H1 (cell line): Measurements from ENCODE around the gene SERPINB1. TPM values are rescaled to one million over a fixed set of nuclear protein-coding genes. Genes with fewer than 3 reads are reported as not detected.

Experiments used
- CTCF ChIA-PET: fragments of 300-600 bp; sonication (Branson Sonifier 250); formaldehyde crosslinking; loops from one replicate; lab custom pipeline; 2021; ENCODE audit not compliant: partially characterized antibody; lab: Charles Lee
- POLR2A ChIA-PET: fragments of 300-600 bp; sonication (Branson Sonifier 250); formaldehyde crosslinking; loops from one replicate; lab custom pipeline; 2021; ENCODE audit warnings: inconsistent platforms; ENCODE audit not compliant: partially characterized antibody; lab: Charles Lee
- DNase-seq, 2 experiments: peaks; one replicate each; pipeline versions ENCODE4 v3.0.0 to v3.0.0-alpha.2; 2010 to 2022; ENCODE audit warnings: low spot score in 2 of 2, low read depth in 1 of 2, mixed read lengths in 1 of 2
- FAIRE-seq: peaks from 2 replicates; lab custom pipeline; 2011; peaks lifted over from hg19 to GRCh38; lab: Jason Lieb, UNC
- H2AFZ ChIP-seq: 2 replicates; pipeline ENCODE4 v1.8.1; 2012; ENCODE audit warnings: low read length, inconsistent platforms
- H2AK5ac ChIP-seq: 2 replicates; pipeline ENCODE4 v1.6.1; 2013; ENCODE audit warnings: low read depth, low read length
- H2BK120ac ChIP-seq: replicated peaks from 2 replicates; pipeline ENCODE3; 2013; ENCODE audit warnings: low read depth, low read length, inconsistent platforms
- H2BK12ac ChIP-seq: 2 replicates; pipeline ENCODE4 v1.6.1; 2013; ENCODE audit warnings: low read depth, low read length
- H2BK15ac ChIP-seq: 2 replicates; pipeline ENCODE4 v1.6.1; 2013; ENCODE audit warnings: low read length
- H2BK20ac ChIP-seq: 2 replicates; pipeline ENCODE4 v1.6.1; 2013; ENCODE audit warnings: low read length
- H2BK5ac ChIP-seq: 2 replicates; pipeline ENCODE4 v1.6.1; 2013; ENCODE audit warnings: low read depth, low read length
- H3K14ac ChIP-seq: 2 replicates; pipeline ENCODE4 v1.6.1; 2013; ENCODE audit warnings: inconsistent platforms; ENCODE audit not compliant: insufficient read length
- H3K18ac ChIP-seq: 2 replicates; pipeline ENCODE4 v1.6.1; 2013; ENCODE audit warnings: low read length; ENCODE audit errors: extremely low read depth
- H3K23ac ChIP-seq: 2 replicates; pipeline ENCODE4 v1.6.1; 2013; ENCODE audit warnings: inconsistent platforms; ENCODE audit not compliant: insufficient read length
- H3K23me2 ChIP-seq: 2 replicates; pipeline ENCODE4 v1.6.1; 2013; ENCODE audit warnings: low read depth, low read length
- H3K27ac ChIP-seq: 2 replicates; pipeline ENCODE4 v1.6.1; 2011; ENCODE audit warnings: low read depth, low read length, inconsistent platforms
- H3K27me3 ChIP-seq, 4 experiments: replicated peaks in 1 of 4; 1 replicate in 1 of 4; 2 replicates in 3 of 4; pipeline versions ENCODE4 v1.6.1 to v1.8.1; 2011 to 2013; ENCODE audit warnings: low read length in 3 of 4, mild to moderate bottlenecking in 3 of 4, inconsistent platforms in 2 of 4, mixed read lengths in 2 of 4, moderate library complexity in 1 of 4; ENCODE audit not compliant: control insufficient read depth in 3 of 4, insufficient read depth in 3 of 4; ENCODE audit errors: extremely low read depth in 1 of 4
- H3K36me3 ChIP-seq, 4 experiments: 2 replicates each; pipeline versions ENCODE4 v1.6.1 to v1.8.1; 2011 to 2013; ENCODE audit warnings: mild to moderate bottlenecking in 4 of 4, low read length in 3 of 4, moderate library complexity in 2 of 4, control low read depth in 1 of 4, inconsistent platforms in 1 of 4; ENCODE audit not compliant: insufficient read depth in 4 of 4, control insufficient read depth in 2 of 4
- H3K4ac ChIP-seq: replicated peaks from 2 replicates; pipeline ENCODE3; 2013; ENCODE audit warnings: low read length, low read depth, mixed read lengths, inconsistent platforms; ENCODE audit not compliant: insufficient read length
- H3K4me1 ChIP-seq, 4 experiments: replicated peaks in 1 of 4; 1 replicate in 1 of 4; 2 replicates in 3 of 4; pipeline versions ENCODE4 v1.6.1 to v1.8.1; 2011 to 2013; ENCODE audit warnings: low read length in 3 of 4, inconsistent platforms in 2 of 4, mixed read lengths in 1 of 4; ENCODE audit not compliant: insufficient read depth in 4 of 4, control insufficient read depth in 3 of 4
- H3K4me2 ChIP-seq, 2 experiments: 2 replicates each; pipeline versions ENCODE4 v1.6.1 to v1.8.1; 2011 to 2013; ENCODE audit warnings: low read depth in 2 of 2, low read length in 2 of 2, control low read depth in 1 of 2, inconsistent platforms in 1 of 2, mild to moderate bottlenecking in 1 of 2; ENCODE audit not compliant: insufficient read depth in 1 of 2
- H3K4me3 ChIP-seq, 4 experiments: fragments of 200-600, 300-600 bp in 1 of 4; sonication (generic), shearing (Covaris generic), sonication (Bioruptor Twin) in 1 of 4; 2 replicates each; pipeline versions ENCODE4 v1.5.1 to v1.8.1; 2011 to 2016; ENCODE audit warnings: low read length in 4 of 4, low read depth in 3 of 4, control low read depth in 2 of 4, inconsistent platforms in 2 of 4, mild to moderate bottlenecking in 2 of 4, mixed read lengths in 1 of 4, moderate library complexity in 1 of 4; ENCODE audit not compliant: insufficient read depth in 2 of 4; ENCODE audit errors: extremely low read depth in 1 of 4
- H3K56ac ChIP-seq: replicated peaks from 2 replicates; pipeline ENCODE3; 2013; ENCODE audit warnings: low read depth, mild to moderate bottlenecking, mixed read lengths, low read length, inconsistent platforms; ENCODE audit not compliant: insufficient read length
- H3K79me1 ChIP-seq: 2 replicates; pipeline ENCODE4 v1.6.1; 2013; ENCODE audit warnings: low read depth, low read length, control low read depth
- H3K79me2 ChIP-seq, 2 experiments: 2 replicates each; pipeline versions ENCODE4 v1.6.1 to v1.8.1; 2012 to 2013; ENCODE audit warnings: low read length in 2 of 2, mild to moderate bottlenecking in 2 of 2, inconsistent platforms in 1 of 2; ENCODE audit not compliant: insufficient read depth in 2 of 2, control insufficient read depth in 1 of 2
- H3K9ac ChIP-seq, 4 experiments: replicated peaks in 1 of 4; 1 replicate in 1 of 4; 2 replicates in 3 of 4; pipeline versions ENCODE4 v1.6.1 to v1.8.1; 2011 to 2013; ENCODE audit warnings: low read depth in 3 of 4, low read length in 3 of 4, control low read depth in 2 of 4, mild to moderate bottlenecking in 2 of 4, moderate library complexity in 2 of 4, inconsistent platforms in 1 of 4; ENCODE audit errors: extremely low read depth in 1 of 4
- H3K9me3 ChIP-seq, 2 experiments: 2 replicates each; pipeline versions ENCODE4 v1.6.1 to v1.8.1; 2012 to 2013; ENCODE audit warnings: mild to moderate bottlenecking in 2 of 2, moderate library complexity in 2 of 2, control low read depth in 1 of 2, inconsistent platforms in 1 of 2, low read depth in 1 of 2, low read length in 1 of 2, mixed read lengths in 1 of 2; ENCODE audit not compliant: insufficient read depth in 2 of 2
- H4K20me1 ChIP-seq, 2 experiments: replicated peaks in 1 of 2; 2 replicates each; pipeline versions ENCODE3 to v1.8.1; 2011 to 2013; ENCODE audit warnings: inconsistent platforms in 2 of 2, low read length in 2 of 2, mild to moderate bottlenecking in 1 of 2; ENCODE audit not compliant: insufficient read depth in 2 of 2, control insufficient read depth in 1 of 2
- H4K5ac ChIP-seq: 2 replicates; pipeline ENCODE4 v1.6.1; 2013; ENCODE audit warnings: low read length, low read depth, mixed read lengths, inconsistent platforms; ENCODE audit not compliant: insufficient read length
- H4K8ac ChIP-seq: 2 replicates; pipeline ENCODE4 v1.8.0; 2013; ENCODE audit warnings: mild to moderate bottlenecking, moderate library complexity, low read length, inconsistent platforms; ENCODE audit not compliant: insufficient read depth; ENCODE audit errors: extremely low read depth
- H4K91ac ChIP-seq: replicated peaks from 2 replicates; pipeline ENCODE3; 2013; ENCODE audit warnings: low read length, mixed read lengths, inconsistent platforms; ENCODE audit not compliant: insufficient read length
- BCL11A ChIP-seq, 2 experiments: IDR thresholded peaks; one replicate each; pipeline ENCODE4 v1.6.1; 2011; ENCODE audit warnings: low read depth in 2 of 2, low read length in 2 of 2, mild to moderate bottlenecking in 2 of 2
- CTBP2 ChIP-seq: IDR thresholded peaks from 2 replicates; pipeline ENCODE4 v1.7.0; 2011; ENCODE audit warnings: borderline replicate concordance, mild to moderate bottlenecking, moderate library complexity, mixed read lengths, low read length; ENCODE audit not compliant: insufficient read depth, insufficient read length
- EP300 ChIP-seq, 2 experiments: IDR thresholded peaks; 1 replicate in 1 of 2; 2 replicates in 1 of 2; pipeline ENCODE4 v1.6.1; 2011 to 2012; ENCODE audit warnings: low read depth in 2 of 2, low read length in 2 of 2, mild to moderate bottlenecking in 2 of 2, borderline replicate concordance in 1 of 2, inconsistent platforms in 1 of 2, moderate library complexity in 1 of 2
- GABPA ChIP-seq: IDR thresholded peaks from 2 replicates; pipeline ENCODE4 v1.6.1; 2011; ENCODE audit warnings: mild to moderate bottlenecking, low read length, moderate library complexity, borderline replicate concordance; ENCODE audit not compliant: insufficient read depth
- POLR2AphosphoS5 ChIP-seq: IDR thresholded peaks from 2 replicates; pipeline ENCODE4 v1.6.1; 2011; ENCODE audit warnings: low read depth, low read length
- RXRA ChIP-seq: IDR thresholded peaks from 2 replicates; pipeline ENCODE4 v1.6.1; 2011; ENCODE audit warnings: low read depth, mild to moderate bottlenecking, low read length, moderate library complexity; ENCODE audit not compliant: insufficient read depth
- SAP30 ChIP-seq: fragments of 300-600 bp; sonication (generic); IDR thresholded peaks from 2 replicates; pipeline ENCODE4 v1.7.1; 2012; ENCODE audit warnings: low read length, moderate library complexity, mild to moderate bottlenecking, inconsistent platforms; ENCODE audit not compliant: insufficient read depth, insufficient replicate concordance
- SIX5 ChIP-seq: IDR thresholded peaks from 2 replicates; pipeline ENCODE4 v1.6.1; 2011; ENCODE audit warnings: mild to moderate bottlenecking, low read depth, low read length
- SP1 ChIP-seq: IDR thresholded peaks from 2 replicates; pipeline ENCODE4 v1.6.1; 2011; ENCODE audit warnings: low read depth, low read length
- SRF ChIP-seq: IDR thresholded peaks from 2 replicates; pipeline ENCODE4 v1.6.1; 2011; ENCODE audit warnings: mild to moderate bottlenecking, low read depth, low read length, moderate library complexity
- TBP ChIP-seq: IDR thresholded peaks from 2 replicates; pipeline ENCODE4 v1.6.1; 2011; ENCODE audit warnings: low read depth, low read length, improper control_type of control experiment
- YY1 ChIP-seq: IDR thresholded peaks from 2 replicates; pipeline ENCODE4 v1.6.1; 2011; ENCODE audit warnings: low read depth, mild to moderate bottlenecking, low read length
- ZNF274 ChIP-seq: IDR thresholded peaks from 2 replicates; pipeline ENCODE4 v1.7.0; 2012; ENCODE audit warnings: low read length, borderline replicate concordance; ENCODE audit errors: extremely low read depth
- WGBS, 2 experiments: shearing (Covaris generic) in 1 of 2; methylation state at CpG; one replicate each; pipeline versions ENCODE4 v1.1.6 to v1.1.7; 2013 to 2015; ENCODE audit warnings: low lambda C conversion rate in 2 of 2, mixed read lengths in 2 of 2, inconsistent platforms in 1 of 2, low coverage in 1 of 2, missing lambda C conversion rate in 1 of 2; ENCODE audit not compliant: insufficient replicate concordance in 2 of 2, insufficient coverage in 1 of 2, insufficient read length in 1 of 2; ENCODE audit errors: extremely low coverage in 1 of 2, missing lambda C conversion rate in 1 of 2; 5-methylcytosine and 5-hydroxymethylcytosine counted together
- polyA plus RNA-seq, 7 experiments: library from polyadenylated mRNA; depleted of rRNA in 3 of 7; stranded (reverse) in 5 of 7; unstranded in 2 of 7; fragments of >200 nt in 5 of 7; fragments of 200-250 nt in 2 of 7; gene quantifications; 1 replicate in 5 of 7; 2 replicates in 1 of 7; 4 replicates in 1 of 7; pipeline versions ENCODE4 v1.2.1 to v1.2.3, GENCODE V29; 2011 to 2013; ENCODE audit warnings: missing spikeins in 2 of 7, mixed read lengths in 2 of 7
- total RNA-seq: library from RNA; stranded (reverse); fragmentation: NEBNext Ultra II Directional; extraction: Animal tissue kit (Norgen Biotek cat#: 25700); gene quantifications from 2 replicates; pipeline ENCODE4 v1.2.1, GENCODE V29; 2021

SERPINB1 gene
- total and polyA plus RNA-seq, 2 of the 8 experiments (the other 6 are each of a cell fraction or from before 2014, with no cell fraction given) = 8.1 to 17.3 TPM

- H2BK5ac ChIP-seq = no peak overlapping the region
- H4K8ac ChIP-seq = no peak overlapping the region
- no peak overlapping the region for H2BK120ac ChIP-seq
- no peak overlapping the region for H3K56ac ChIP-seq
- FAIRE-seq (no peak), DNase-seq (no peak)
- H3K23ac ChIP-seq = no peak overlapping the region
- H2BK12ac ChIP-seq = no peak overlapping the region
- no peak overlapping the region for H3K4me2 ChIP-seq
- H4K20me1 ChIP-seq = no peaks in the 10 kb centered on the region
- no peak overlapping the region for H2BK20ac ChIP-seq
- no peak overlapping the region for H3K9ac ChIP-seq
- 90% methylated on average over 9 of the region's 9 CpGs; no CpG with 5 or more reads in 1 of the 2 experiments for whole genome bisulfite sequencing, 2 experiments
- no peak overlapping the region for H2AK5ac ChIP-seq
- no peaks in the 10 kb centered on the region for H3K36me3 ChIP-seq
- no peak overlapping the region for H3K4me3 ChIP-seq
- H3K18ac ChIP-seq = no peak overlapping the region
- no peak overlapping the region for H2BK15ac ChIP-seq
- no peak overlapping the region for H2AFZ ChIP-seq
- no peaks in the 10 kb centered on the region for H3K79me2 ChIP-seq
- H3K14ac ChIP-seq = no peak overlapping the region
- ChIA-PET POLR2A (interaction anchor here (0.7 kb wide), 1 partner anchor 18 kb away, joined by 3 read pairs; no protein-coding TSS in a partner anchor), CTCF (no interaction called here)
- H3K27me3 ChIP-seq = no peaks in the 10 kb centered on the region
- H4K5ac ChIP-seq = no peak overlapping the region
- peaks cover 0 to 2% (median under 1%) of the 10 kb centered on the region in 4 experiments; a peak in 2 of 7 replicates for H3K4me1 ChIP-seq
- no peaks in the 10 kb centered on the region for H3K79me1 ChIP-seq
- no peak overlapping the region for H4K91ac ChIP-seq
- H3K9me3 ChIP-seq = no peaks in the 10 kb centered on the region
- H3K23me2 ChIP-seq = no peaks in the 10 kb centered on the region; the same call in 1 of the 2 replicates
- H3K27ac ChIP-seq = no peak overlapping the region
- H3K4ac ChIP-seq = no peak overlapping the region
- no peak for TF ChIP-seq TBP
- no peak for TF ChIP-seq ZNF274
- TF ChIP-seq SP1 = no peak
- no peak for TF ChIP-seq EP300 (IDR thresholded peaks at IDR 0.05; ENCODE audit: borderline replicate concordance in 1 of 2, low read depth in 2 of 2, low read length in 2 of 2)
- TF ChIP-seq BCL11A (IDR thresholded peaks at IDR 0.05; ENCODE audit: low read depth in 2 of 2, low read length in 2 of 2) = no peak
- TF ChIP-seq YY1 = no peak
- no peak for TF ChIP-seq GABPA
- TF ChIP-seq SRF = no peak
- TF ChIP-seq SAP30 = no peak
- no peak for TF ChIP-seq CTBP2
- TF ChIP-seq SIX5 = no peak
- TF ChIP-seq POLR2AphosphoS5 = no peak
- no peak for TF ChIP-seq RXRA
Observed at GRCh38 chr6:2807342-2808090, 34.1 kb downstream of the SERPINB1 start.
